ENCODE measurements around the gene CLASRP.

DNA sequence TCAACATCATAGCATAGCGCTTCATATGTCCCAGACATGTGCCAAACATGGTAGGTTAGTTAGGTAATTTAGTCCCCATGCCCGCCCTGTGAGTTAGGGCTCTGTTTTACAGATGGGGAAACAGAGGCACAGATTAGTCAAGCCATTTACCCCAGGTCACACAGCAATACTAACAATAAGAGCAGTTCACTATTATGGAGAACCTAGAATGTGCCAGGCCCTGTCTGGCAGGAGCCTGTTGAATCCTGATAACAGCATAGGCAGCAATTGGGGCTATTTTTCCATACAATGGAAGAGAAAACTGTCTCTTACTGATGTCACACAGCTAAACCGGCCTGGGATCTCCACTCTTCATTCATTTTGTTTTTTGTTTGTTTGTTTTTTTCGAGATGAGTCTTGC is 47.6 kb downstream of the CLASRP start:
- TF ChIP-seq, protein P1, sequence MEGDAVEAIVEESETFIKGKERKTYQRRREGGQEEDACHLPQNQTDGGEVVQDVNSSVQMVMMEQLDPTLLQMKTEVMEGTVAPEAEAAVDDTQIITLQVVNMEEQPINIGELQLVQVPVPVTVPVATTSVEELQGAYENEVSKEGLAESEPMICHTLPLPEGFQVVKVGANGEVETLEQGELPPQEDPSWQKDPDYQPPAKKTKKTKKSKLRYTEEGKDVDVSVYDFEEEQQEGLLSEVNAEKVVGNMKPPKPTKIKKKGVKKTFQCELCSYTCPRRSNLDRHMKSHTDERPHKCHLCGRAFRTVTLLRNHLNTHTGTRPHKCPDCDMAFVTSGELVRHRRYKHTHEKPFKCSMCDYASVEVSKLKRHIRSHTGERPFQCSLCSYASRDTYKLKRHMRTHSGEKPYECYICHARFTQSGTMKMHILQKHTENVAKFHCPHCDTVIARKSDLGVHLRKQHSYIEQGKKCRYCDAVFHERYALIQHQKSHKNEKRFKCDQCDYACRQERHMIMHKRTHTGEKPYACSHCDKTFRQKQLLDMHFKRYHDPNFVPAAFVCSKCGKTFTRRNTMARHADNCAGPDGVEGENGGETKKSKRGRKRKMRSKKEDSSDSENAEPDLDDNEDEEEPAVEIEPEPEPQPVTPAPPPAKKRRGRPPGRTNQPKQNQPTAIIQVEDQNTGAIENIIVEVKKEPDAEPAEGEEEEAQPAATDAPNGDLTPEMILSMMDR (IDR thresholded peaks at IDR 0.05; ENCODE audit: low read depth, low read length): no peak
- TF ChIP-seq EZH2phosphoT487 (IDR thresholded peaks at IDR 0.05; ENCODE audit: low read depth): no peak
